Panc1 (cell line): Measurements from ENCODE around the gene BICD2. TPM values are rescaled to one million over a fixed set of nuclear protein-coding genes. Genes with fewer than 3 reads are reported as not detected.

Experiments
- ATAC-seq: fragments of 200-7000 bp; cut with Tn5 transposase; 2 replicates; pipeline ENCODE4 v1.9.1; 2020; ENCODE audit warnings: mild to moderate bottlenecking, moderate library complexity
- BruUV-seq: library from RNA; stranded (reverse); fragments of 400-500 nt; replicated peaks from 2 replicates; lab custom pipeline; 2021; lab: Mats Ljungman, UMichigan
- CTCF ChIA-PET: fragments of 300-600 bp; sonication (Branson Sonifier 250); formaldehyde crosslinking; loops from one replicate; lab custom pipeline; 2022; ENCODE audit warnings: antibody characterized with exemption; lab: Charles Lee
- POLR2A ChIA-PET: fragments of 300-600 bp; sonication (Branson Sonifier 250); formaldehyde crosslinking; loops from one replicate; lab custom pipeline; 2022; ENCODE audit warnings: antibody characterized with exemption; lab: Charles Lee
- DNase-seq: peaks from one replicate; pipeline ENCODE4 v3.0.0-alpha.2; 2010; ENCODE audit warnings: low read depth, low spot score
- H3K27ac ChIP-seq: 2 replicates; pipeline ENCODE4 v1.5.1; 2011; ENCODE audit warnings: mild to moderate bottlenecking, low read length, inconsistent platforms
- H3K27me3 ChIP-seq: fragments of 200-500 bp; sonication (Bioruptor generic); 2 replicates; pipeline ENCODE4 v1.6.0; 2014; ENCODE audit warnings: low read length, inconsistent platforms; ENCODE audit not compliant: control insufficient read depth, insufficient read depth
- H3K36me3 ChIP-seq: fragments of 200-500 bp; sonication (Bioruptor generic); 2 replicates; pipeline ENCODE4 v1.5.1; 2014; ENCODE audit warnings: inconsistent platforms, mild to moderate bottlenecking, low read length, moderate library complexity; ENCODE audit not compliant: control insufficient read depth, insufficient read depth
- H3K4me1 ChIP-seq: 2 replicates; pipeline ENCODE4 v1.5.1; 2011; ENCODE audit warnings: inconsistent platforms, mild to moderate bottlenecking, low read length, moderate library complexity; ENCODE audit not compliant: control insufficient read depth, insufficient read depth
- H3K4me3 ChIP-seq, 2 experiments: 2 replicates each; pipeline ENCODE4 v1.5.1; 2011 to 2012; ENCODE audit warnings: low read depth in 2 of 2, low read length in 2 of 2, mild to moderate bottlenecking in 2 of 2, inconsistent platforms in 1 of 2, moderate library complexity in 1 of 2
- H3K9me3 ChIP-seq: fragments of 200-500 bp; sonication (Bioruptor generic); 2 replicates; pipeline ENCODE4 v1.5.1; 2014; ENCODE audit warnings: low read depth, mild to moderate bottlenecking, inconsistent platforms, low read length, moderate library complexity; ENCODE audit not compliant: control insufficient read depth, insufficient read depth
- POLR2AphosphoS5 ChIP-seq: IDR thresholded peaks from 2 replicates; pipeline ENCODE4 v1.6.1; 2012; ENCODE audit warnings: mild to moderate bottlenecking, low read depth, low read length, moderate library complexity
- SIN3A ChIP-seq: IDR thresholded peaks from 2 replicates; pipeline ENCODE4 v1.6.1; 2012; ENCODE audit warnings: low read depth, mild to moderate bottlenecking, low read length, moderate library complexity, borderline replicate concordance; ENCODE audit not compliant: insufficient read depth
- TCF7L2 ChIP-seq: IDR thresholded peaks from 2 replicates; pipeline ENCODE4 v1.6.1; 2011; ENCODE audit warnings: mild to moderate bottlenecking, low read depth, low read length, inconsistent platforms
- in situ Hi-C: cut with HindIII; loops from 2 replicates; pipeline ENCODE4 v1.10.0; 2016; ENCODE audit warnings: low sequenced_read_pairs, low pct_unique_long_range_greater_than_20kb
- intact Hi-C: fragments of 100-400 bp; cut with micrococcal nuclease; formaldehyde crosslinking; loops from one replicate; pipeline ENCODE4 v1.10.0; 2022; ENCODE audit not compliant: unreplicated experiment
- total RNA-seq: library from RNA; stranded (reverse); gene quantifications from one replicate; pipeline ENCODE4 v1.2.1, GENCODE V29; 2021; ENCODE audit not compliant: unreplicated experiment
- TF ChIP-seq, protein P1 (sequence below): fragments of 450-650 bp; IDR thresholded peaks from 2 replicates; pipeline ENCODE4 v1.5.1; 2017; ENCODE audit warnings: mild to moderate bottlenecking
- TF ChIP-seq, protein P2 (sequence below), 2 experiments: IDR thresholded peaks; 2 replicates each; pipeline ENCODE4 v1.6.1; 2011 to 2012; ENCODE audit warnings: low read depth in 2 of 2, control low read depth in 1 of 2, low read length in 1 of 2, mild to moderate bottlenecking in 1 of 2, moderate library complexity in 1 of 2; ENCODE audit not compliant: insufficient read depth in 1 of 2

BICD2 gene
- total RNA-seq, 1 experiment from 2014 or later, result 17.3 TPM

DNA sequence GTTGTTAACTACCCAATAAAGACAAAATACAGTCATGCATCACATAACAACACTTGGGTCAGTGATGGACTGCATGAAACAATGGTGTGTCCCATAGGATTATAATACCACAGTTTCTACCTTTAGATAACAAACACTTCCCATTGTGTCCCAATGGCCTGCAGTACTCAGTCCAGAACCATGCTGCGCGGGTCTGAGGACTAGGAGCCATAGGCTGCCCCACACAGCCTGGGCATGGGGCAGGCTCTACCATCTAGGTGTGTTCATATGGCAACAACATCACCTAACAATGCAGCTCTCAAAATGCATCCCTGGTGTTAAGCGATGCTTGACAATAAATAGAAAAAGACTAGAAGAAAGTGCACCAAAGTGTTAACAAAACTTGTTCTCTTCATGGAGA is 101.5 kb downstream of the BICD2 start:
- ATAC-seq, result no peak
- ChIA-PET POLR2A (no interaction called here), CTCF (no interaction called here)
- Histone ChIP-seq H3K27ac (no peak overlapping the region), H3K4me1 (no peaks in the 10 kb centered on the region), H3K36me3 (no peaks in the 10 kb centered on the region), H3K9me3 (no peaks in the 10 kb centered on the region), H3K27me3 (no peaks in the 10 kb centered on the region), H3K4me3 (no peak overlapping the region)
- in situ Hi-C loops, result no loop called here
- no TSS peak for BruUV-seq
- TF ChIP-seq, protein P1, sequence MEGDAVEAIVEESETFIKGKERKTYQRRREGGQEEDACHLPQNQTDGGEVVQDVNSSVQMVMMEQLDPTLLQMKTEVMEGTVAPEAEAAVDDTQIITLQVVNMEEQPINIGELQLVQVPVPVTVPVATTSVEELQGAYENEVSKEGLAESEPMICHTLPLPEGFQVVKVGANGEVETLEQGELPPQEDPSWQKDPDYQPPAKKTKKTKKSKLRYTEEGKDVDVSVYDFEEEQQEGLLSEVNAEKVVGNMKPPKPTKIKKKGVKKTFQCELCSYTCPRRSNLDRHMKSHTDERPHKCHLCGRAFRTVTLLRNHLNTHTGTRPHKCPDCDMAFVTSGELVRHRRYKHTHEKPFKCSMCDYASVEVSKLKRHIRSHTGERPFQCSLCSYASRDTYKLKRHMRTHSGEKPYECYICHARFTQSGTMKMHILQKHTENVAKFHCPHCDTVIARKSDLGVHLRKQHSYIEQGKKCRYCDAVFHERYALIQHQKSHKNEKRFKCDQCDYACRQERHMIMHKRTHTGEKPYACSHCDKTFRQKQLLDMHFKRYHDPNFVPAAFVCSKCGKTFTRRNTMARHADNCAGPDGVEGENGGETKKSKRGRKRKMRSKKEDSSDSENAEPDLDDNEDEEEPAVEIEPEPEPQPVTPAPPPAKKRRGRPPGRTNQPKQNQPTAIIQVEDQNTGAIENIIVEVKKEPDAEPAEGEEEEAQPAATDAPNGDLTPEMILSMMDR, result no peak
- TF ChIP-seq TCF7L2 (no peak), SIN3A (no peak), POLR2AphosphoS5 (no peak)
- TF ChIP-seq, protein P2, sequence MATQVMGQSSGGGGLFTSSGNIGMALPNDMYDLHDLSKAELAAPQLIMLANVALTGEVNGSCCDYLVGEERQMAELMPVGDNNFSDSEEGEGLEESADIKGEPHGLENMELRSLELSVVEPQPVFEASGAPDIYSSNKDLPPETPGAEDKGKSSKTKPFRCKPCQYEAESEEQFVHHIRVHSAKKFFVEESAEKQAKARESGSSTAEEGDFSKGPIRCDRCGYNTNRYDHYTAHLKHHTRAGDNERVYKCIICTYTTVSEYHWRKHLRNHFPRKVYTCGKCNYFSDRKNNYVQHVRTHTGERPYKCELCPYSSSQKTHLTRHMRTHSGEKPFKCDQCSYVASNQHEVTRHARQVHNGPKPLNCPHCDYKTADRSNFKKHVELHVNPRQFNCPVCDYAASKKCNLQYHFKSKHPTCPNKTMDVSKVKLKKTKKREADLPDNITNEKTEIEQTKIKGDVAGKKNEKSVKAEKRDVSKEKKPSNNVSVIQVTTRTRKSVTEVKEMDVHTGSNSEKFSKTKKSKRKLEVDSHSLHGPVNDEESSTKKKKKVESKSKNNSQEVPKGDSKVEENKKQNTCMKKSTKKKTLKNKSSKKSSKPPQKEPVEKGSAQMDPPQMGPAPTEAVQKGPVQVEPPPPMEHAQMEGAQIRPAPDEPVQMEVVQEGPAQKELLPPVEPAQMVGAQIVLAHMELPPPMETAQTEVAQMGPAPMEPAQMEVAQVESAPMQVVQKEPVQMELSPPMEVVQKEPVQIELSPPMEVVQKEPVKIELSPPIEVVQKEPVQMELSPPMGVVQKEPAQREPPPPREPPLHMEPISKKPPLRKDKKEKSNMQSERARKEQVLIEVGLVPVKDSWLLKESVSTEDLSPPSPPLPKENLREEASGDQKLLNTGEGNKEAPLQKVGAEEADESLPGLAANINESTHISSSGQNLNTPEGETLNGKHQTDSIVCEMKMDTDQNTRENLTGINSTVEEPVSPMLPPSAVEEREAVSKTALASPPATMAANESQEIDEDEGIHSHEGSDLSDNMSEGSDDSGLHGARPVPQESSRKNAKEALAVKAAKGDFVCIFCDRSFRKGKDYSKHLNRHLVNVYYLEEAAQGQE (IDR thresholded peaks at IDR 0.05; ENCODE audit: insufficient read depth in 1 of 2, low read depth in 2 of 2, low read length in 1 of 2), result no peak
- intact Hi-C loops, result no loop called here
- DNase-seq, result no peak

DNA sequence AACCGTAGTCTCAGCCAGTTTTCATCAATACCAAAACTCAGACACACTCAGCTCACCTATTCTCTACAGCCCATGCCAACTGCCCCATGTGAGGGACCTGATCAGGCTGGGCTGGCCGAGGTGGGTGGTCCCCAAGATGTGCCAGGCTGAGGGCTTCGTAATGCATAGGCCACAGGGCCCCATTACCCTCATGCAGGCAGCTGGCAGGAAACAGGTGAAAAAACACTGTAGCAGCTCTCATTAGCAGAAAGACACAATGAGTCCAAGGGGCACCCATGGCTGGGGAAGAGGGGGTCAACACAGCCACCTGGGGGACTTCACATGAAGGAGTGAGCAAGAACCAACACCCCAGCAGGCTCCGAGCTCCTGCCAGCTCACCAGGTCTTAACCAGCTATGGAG is 102.9 kb downstream of the BICD2 start:
- H3K4me3 ChIP-seq, result no peak overlapping the region
- CTCF ChIA-PET, result no interaction called here
- no peaks in the 10 kb centered on the region for H3K4me1 ChIP-seq
- no peaks in the 10 kb centered on the region for H3K9me3 ChIP-seq
- intact Hi-C loops, result no loop called here
- DNase-seq, result no peak
- H3K27ac ChIP-seq, result no peak overlapping the region
- TF ChIP-seq TCF7L2 (no peak), POLR2AphosphoS5 (no peak), SIN3A (no peak)
- TF ChIP-seq, protein P1, result no peak
- TF ChIP-seq, protein P2 (IDR thresholded peaks at IDR 0.05; ENCODE audit: insufficient read depth in 1 of 2, low read depth in 2 of 2, low read length in 1 of 2), result no peak
- in situ Hi-C loops, result no loop called here
- no TSS peak for BruUV-seq
- ATAC-seq, result no peak
- H3K36me3 ChIP-seq, result no peaks in the 10 kb centered on the region
- POLR2A ChIA-PET, result no interaction called here
- H3K27me3 ChIP-seq, result no peaks in the 10 kb centered on the region

Other genes starting within 250 kb of the BICD2 start
- not detected for gene ECM2, start 228.8 kb downstream of the BICD2 start, total RNA-seq
- 5.4 TPM for gene IPPK, start 94.7 kb downstream of the BICD2 start, total RNA-seq
- gene ZNF484, start 113.2 kb upstream of the BICD2 start, total RNA-seq, result 5.4 TPM
- gene FGD3, start 182.7 kb upstream of the BICD2 start, total RNA-seq, result 0.80 TPM